OCI-LY3 (cell line): ENCODE data around the gene ERMAP.

ENCODE experiments used
- CTCF ChIP-seq: fragments of 200-600, 300-600 bp; sonication (generic); IDR thresholded peaks from 2 replicates; pipeline ENCODE4 v1.5.1; 2014; ENCODE audit warnings: antibody characterized with exemption, low read length, low read depth
- EZH2phosphoT487 ChIP-seq: fragments of 200-600 bp; shearing (Covaris generic); IDR thresholded peaks from 2 replicates; pipeline ENCODE4 v1.6.1; 2018; ENCODE audit warnings: antibody characterized with exemption, mixed run types, low read depth

DNA sequence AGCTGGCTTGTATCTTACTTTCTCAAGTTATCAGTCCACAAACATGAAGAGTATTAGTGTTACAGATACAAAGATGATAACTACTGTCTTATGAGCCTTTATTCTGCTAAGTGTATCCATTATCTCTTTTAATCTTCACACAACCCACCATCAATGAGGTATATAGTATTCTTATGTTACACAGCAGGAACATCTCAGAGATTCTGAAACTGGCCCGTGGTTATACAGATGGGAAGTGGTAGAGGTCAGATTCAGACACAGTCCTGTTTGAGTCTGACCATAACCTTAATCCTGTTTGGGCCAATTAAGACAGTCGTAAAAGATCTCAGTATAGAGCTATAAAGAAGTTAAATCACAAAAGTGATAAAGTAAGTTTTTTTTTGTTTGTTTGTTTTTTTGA is 37.2 kb upstream of the ERMAP start:
- TF ChIP-seq CTCF, result no peak
- TF ChIP-seq EZH2phosphoT487, result no peak
